ENCODE results near the gene FAM163B.

Gene FAM163B

DNA sequence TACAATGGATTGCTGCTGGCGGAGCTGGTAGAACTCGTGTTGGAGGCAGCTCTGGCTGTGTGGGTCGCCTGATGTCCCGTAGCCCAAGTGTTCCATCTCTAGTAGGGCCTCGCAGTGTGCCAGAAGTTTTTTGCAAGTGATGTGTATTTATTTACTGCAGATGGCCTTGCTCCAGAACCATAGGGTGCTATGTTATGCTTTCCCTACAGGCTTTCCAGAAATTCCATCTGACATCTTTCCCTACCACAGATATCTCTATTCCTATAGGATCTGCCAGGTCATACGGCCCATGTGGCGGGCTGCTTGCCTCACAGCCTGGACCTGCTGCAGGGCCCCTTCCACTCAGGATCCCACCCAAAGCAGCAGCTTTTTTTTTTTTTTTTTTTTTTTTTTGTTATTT is 57.7 kb downstream of the FAM163B start:
- H3K27me3 ChIP-seq (ENCODE audit: insufficient read depth, poor library complexity, severe bottlenecking) = no peaks in the 10 kb centered on the region
- no peak overlapping the region for H3K27ac ChIP-seq (ENCODE audit: poor library complexity, severe bottlenecking)
- TF ChIP-seq, protein P1, sequence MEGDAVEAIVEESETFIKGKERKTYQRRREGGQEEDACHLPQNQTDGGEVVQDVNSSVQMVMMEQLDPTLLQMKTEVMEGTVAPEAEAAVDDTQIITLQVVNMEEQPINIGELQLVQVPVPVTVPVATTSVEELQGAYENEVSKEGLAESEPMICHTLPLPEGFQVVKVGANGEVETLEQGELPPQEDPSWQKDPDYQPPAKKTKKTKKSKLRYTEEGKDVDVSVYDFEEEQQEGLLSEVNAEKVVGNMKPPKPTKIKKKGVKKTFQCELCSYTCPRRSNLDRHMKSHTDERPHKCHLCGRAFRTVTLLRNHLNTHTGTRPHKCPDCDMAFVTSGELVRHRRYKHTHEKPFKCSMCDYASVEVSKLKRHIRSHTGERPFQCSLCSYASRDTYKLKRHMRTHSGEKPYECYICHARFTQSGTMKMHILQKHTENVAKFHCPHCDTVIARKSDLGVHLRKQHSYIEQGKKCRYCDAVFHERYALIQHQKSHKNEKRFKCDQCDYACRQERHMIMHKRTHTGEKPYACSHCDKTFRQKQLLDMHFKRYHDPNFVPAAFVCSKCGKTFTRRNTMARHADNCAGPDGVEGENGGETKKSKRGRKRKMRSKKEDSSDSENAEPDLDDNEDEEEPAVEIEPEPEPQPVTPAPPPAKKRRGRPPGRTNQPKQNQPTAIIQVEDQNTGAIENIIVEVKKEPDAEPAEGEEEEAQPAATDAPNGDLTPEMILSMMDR (IDR thresholded peaks at IDR 0.05; ENCODE audit: poor library complexity, severe bottlenecking) = no peak
- no peaks in the 10 kb centered on the region for H3K9me3 ChIP-seq (ENCODE audit: severe bottlenecking)
- no peaks in the 10 kb centered on the region for H3K4me1 ChIP-seq (ENCODE audit: insufficient read depth, poor library complexity, severe bottlenecking)
- no peak overlapping the region for H3K4me3 ChIP-seq (ENCODE audit: severe bottlenecking)
- DNase-seq (ENCODE audit: low spot score) (no peak), ATAC-seq (ENCODE audit: low read depth) (no peak)
- no peaks in the 10 kb centered on the region for H3K36me3 ChIP-seq (ENCODE audit: low read depth)

DNA sequence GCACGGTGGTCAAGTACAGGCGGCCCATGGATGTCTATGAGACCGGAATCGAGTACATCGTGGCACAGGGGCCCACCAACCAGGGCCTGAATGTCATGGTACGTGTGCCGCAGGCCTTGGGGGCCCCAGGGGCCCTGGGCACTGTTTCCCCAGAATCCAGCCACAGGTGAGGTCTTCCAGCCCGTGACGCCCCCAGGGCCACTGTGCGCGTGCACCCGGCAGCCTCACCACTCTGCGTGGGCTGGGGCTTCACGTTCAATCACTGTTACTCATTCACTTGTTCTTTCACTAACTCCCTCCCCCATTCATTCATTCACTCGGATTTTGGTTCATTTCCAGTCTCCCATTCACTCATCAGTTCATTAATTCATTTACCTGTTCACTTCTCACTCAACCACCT is 62.1 kb downstream of the FAM163B start:
- no peaks in the 10 kb centered on the region for H3K27me3 ChIP-seq (ENCODE audit: insufficient read depth, poor library complexity, severe bottlenecking)
- no peak for ATAC-seq (ENCODE audit: low read depth)
- no peaks in the 10 kb centered on the region for H3K36me3 ChIP-seq (ENCODE audit: low read depth)
- no peaks in the 10 kb centered on the region for H3K4me1 ChIP-seq (ENCODE audit: insufficient read depth, poor library complexity, severe bottlenecking)
- no peak for DNase-seq (ENCODE audit: low spot score)
- no peak overlapping the region for H3K27ac ChIP-seq (ENCODE audit: poor library complexity, severe bottlenecking)
- TF ChIP-seq, protein P1 (IDR thresholded peaks at IDR 0.05; ENCODE audit: poor library complexity, severe bottlenecking) = no peak
- H3K4me3 ChIP-seq (ENCODE audit: severe bottlenecking) = no peak overlapping the region
- no peaks in the 10 kb centered on the region for H3K9me3 ChIP-seq (ENCODE audit: severe bottlenecking)

DNA sequence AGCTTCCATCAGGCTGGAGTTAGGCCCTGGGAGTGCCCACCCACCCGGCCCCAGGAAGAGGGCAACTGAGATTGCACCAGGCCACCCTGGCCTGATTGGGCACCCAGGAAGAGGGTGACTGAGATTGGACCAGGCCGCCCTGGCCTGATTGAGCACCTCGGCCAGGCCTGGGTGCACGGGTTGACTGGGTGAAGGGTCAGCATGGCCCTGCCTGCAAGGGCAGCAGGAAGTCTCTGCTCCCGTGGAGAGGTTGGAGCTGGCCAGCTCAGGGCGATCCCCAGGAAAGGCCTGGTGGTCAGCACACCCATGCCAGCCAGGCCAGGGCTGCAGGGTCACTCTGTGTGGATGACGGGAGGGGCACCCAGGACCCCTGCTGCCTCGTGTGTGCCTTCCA is 62.9 kb downstream of the FAM163B start:
- no peaks in the 10 kb centered on the region for H3K36me3 ChIP-seq (ENCODE audit: low read depth)
- DNase-seq (ENCODE audit: low spot score) = no peak
- no peak overlapping the region for H3K27ac ChIP-seq (ENCODE audit: poor library complexity, severe bottlenecking)
- H3K27me3 ChIP-seq (ENCODE audit: insufficient read depth, poor library complexity, severe bottlenecking) = no peaks in the 10 kb centered on the region
- no peaks in the 10 kb centered on the region for H3K9me3 ChIP-seq (ENCODE audit: severe bottlenecking)
- TF ChIP-seq, protein P1 (IDR thresholded peaks at IDR 0.05; ENCODE audit: poor library complexity, severe bottlenecking) = no peak
- ATAC-seq (ENCODE audit: low read depth) = no peak
- no peaks in the 10 kb centered on the region for H3K4me1 ChIP-seq (ENCODE audit: insufficient read depth, poor library complexity, severe bottlenecking)
- H3K4me3 ChIP-seq (ENCODE audit: severe bottlenecking) = no peak overlapping the region

DNA sequence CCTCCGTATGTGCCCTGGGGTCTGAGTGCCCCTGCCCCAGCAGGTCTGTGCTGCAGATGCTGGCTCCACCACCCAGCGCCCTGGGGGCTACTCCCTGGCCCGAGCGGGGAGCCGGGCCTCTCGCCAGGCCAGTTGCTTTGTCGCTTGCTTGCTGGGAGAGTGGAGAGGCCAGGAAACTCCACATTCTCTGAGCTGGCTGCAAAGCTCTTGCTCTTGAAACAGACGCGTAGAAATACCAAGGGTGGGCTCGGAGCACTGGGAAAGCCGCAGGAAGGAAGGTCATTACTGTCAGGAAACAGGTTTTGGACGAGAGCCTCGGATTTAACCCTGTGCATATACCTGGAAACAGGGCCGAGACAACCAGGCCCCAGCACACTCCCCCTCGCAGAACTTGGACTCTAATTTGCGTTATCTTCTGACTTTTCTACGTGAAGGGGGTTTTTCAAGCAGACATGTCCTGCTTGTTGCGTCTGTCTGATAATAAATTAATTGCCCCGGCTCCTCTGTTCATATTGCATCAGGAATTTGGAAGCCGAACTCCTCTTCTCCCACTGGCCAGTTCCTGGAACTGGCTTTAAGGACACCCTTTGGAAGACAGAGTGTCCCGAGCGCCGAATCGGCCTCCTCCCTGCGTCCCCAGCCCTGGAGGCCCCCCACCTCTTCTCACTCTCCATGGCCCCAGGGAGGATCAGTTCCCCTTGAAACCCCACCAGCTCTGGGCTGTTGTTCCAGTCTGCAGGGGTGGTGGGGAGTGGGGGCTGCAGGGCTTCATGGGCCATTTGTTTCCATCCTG is 63.5 kb downstream of the FAM163B start:
- DNase-seq (ENCODE audit: low spot score) = no peak
- no peaks in the 10 kb centered on the region for H3K4me1 ChIP-seq (ENCODE audit: insufficient read depth, poor library complexity, severe bottlenecking)
- ATAC-seq (ENCODE audit: low read depth) = no peak
- H3K27ac ChIP-seq (ENCODE audit: poor library complexity, severe bottlenecking) = no peak overlapping the region
- TF ChIP-seq, protein P1 (IDR thresholded peaks at IDR 0.05; ENCODE audit: poor library complexity, severe bottlenecking) = no peak
- no peaks in the 10 kb centered on the region for H3K27me3 ChIP-seq (ENCODE audit: insufficient read depth, poor library complexity, severe bottlenecking)
- H3K36me3 ChIP-seq (ENCODE audit: low read depth) = no peaks in the 10 kb centered on the region
- H3K4me3 ChIP-seq (ENCODE audit: severe bottlenecking) = no peak overlapping the region
- no peaks in the 10 kb centered on the region for H3K9me3 ChIP-seq (ENCODE audit: severe bottlenecking)

DNA sequence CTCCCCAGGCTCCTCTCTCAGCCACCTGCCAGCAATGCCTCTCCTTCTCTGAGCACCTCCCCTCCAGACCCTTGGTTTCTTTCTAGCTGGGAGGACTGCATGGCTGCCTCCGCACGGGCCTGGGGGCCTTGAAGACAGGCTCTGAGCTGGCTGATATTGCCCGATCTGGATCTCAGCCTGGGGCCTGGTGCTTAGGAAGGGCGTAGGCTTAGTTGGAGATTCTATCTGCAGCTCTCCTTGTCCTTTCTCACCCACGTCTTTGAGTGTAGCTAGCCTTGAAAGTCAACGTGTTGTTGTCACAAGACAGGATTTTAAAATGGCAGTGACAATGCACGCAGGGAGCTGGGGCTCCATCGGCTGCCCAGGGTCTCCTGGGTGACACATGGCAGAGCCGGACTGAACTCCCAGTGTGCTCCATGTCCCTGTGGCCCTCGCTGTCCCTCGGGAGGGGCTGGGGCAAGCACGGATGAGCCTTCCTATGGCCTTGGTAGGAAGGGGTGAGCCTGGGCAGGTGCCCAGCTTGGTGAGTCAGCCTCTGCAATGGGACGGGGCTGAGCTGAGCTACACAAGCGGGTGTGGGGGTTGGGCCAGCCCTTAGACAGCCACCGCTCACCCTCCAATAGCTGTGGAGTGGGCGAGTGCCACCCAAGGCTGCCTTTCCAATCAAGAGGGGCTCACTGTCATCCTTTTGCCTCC is 65.3 kb downstream of the FAM163B start:
- TF ChIP-seq, protein P1 (IDR thresholded peaks at IDR 0.05; ENCODE audit: poor library complexity, severe bottlenecking) = no peak
- ATAC-seq (ENCODE audit: low read depth) = no peak
- H3K27ac ChIP-seq (ENCODE audit: poor library complexity, severe bottlenecking) = no peak overlapping the region
- no peaks in the 10 kb centered on the region for H3K27me3 ChIP-seq (ENCODE audit: insufficient read depth, poor library complexity, severe bottlenecking)
- H3K36me3 ChIP-seq (ENCODE audit: low read depth) = no peaks in the 10 kb centered on the region
- no peak overlapping the region for H3K4me3 ChIP-seq (ENCODE audit: severe bottlenecking)
- H3K9me3 ChIP-seq (ENCODE audit: severe bottlenecking) = no peaks in the 10 kb centered on the region
- H3K4me1 ChIP-seq (ENCODE audit: insufficient read depth, poor library complexity, severe bottlenecking) = no peaks in the 10 kb centered on the region
- no peak for DNase-seq (ENCODE audit: low spot score)

Data from RWPE2 (cell line).